Activated CD4-positive, alpha-beta T cell treated with anti-CD3 and anti-CD28 coated beads, Interleukin-2, amount 50 U/mL, for 16 hours (primary cell): ENCODE measurements around the gene MYH6.
"Not testable (repeated sequence)": the region's sequence is repeated elsewhere in the genome, so short reads cannot be mapped to it uniquely, and the experiment has no call there.

Source experiments
- DNase-seq: peaks from one replicate; pipeline ENCODE4 v3.0.0-alpha.2; 2020

The MYH6 gene

DNA sequence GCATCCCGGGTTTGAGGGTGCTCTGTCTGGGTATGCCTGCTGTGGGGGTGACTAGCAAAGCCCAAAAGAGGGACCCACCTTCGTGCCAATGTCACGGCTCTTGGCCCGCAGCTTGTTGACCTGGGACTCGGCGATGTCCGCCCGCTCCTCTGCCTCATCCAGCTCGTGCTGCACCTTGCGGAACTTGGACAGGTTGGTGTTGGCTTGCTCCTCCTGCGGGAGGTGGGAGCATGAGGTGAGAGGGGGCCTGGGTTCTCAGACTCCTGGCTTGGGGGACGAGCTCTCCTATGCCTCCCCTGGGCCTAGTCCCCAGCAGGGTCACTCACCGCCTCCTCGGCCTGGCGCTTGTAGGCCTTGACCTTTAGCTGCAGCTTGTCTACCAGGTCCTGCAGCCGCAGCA, 5.6 kb upstream of the MYH6 start:
- no peak for DNase-seq

DNA sequence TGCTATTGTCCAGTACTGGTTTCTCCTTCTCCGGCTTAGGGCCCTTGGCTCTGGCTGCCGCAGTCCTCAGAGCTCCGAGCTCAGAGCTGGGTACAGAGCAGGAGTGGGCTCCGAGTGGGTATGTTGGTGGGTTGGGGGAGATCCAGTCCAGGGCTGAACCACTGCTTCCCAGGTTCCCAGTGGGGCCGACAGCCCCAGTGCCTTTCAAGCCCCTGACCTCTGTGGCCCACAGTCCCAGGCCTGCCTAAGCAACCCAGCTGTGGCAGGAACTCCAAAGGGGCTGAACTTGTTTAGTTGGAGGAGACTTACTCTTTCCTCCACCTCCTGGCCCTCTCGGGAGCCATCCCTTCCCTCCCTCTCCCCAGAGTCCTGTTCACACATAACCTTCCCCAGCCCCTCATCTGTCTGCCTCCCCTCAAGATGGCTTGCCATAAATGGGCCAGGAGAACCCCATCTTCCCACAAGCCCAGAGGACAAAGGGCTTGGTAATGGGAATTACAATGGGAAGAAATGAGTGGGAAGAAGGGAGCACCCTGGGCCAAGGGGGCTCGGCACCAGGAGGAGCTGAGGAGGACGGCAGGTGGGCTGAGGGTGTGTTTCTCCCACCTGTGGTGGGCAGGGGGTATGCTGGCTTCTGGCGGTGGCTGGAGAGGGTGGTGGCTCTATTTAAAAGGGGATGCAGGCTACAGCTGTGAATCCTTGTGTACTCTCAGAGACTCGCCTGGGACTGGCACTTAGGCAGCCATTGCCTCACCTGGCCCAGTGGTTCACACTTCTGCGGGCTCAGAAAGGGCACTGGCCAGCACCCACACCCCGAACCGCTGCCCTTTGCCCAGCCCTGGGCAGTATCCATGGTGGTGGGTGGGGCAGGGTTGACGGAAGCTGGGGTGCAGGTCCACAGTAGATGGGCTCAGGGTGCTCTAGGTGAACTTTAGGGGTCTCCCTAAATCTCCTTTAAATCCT, 3.8 kb upstream of the MYH6 start:
- DNase-seq, result no peak

- DNase-seq, result no peak
Measured at GRCh38 chr14:23409966-23410635, 2.0 kb upstream of the MYH6 start.

- peak; percentile 11 for DNase-seq
Measured at GRCh38 chr14:23409475-23409874, 1.4 kb upstream of the MYH6 start.

DNA sequence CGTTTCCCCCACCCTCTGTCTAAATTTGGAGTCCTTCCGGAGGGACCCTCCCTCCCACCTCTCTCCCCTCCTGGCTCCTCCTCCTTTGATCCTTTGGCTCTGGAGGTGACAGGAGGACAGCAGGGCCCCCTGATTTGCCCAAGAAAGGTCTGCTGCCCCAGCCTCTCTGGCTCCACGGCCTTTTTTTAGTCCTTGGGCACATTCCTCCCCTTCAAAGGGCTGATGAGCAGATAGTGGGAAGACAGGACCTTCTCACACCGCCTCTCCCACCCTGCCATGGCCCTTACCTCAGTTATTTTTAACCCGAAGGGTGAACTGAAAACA, 196 bp upstream of the MYH6 start:
- no peak for DNase-seq

GRCh38 chr14:23406725-23407355, 1.2 kb downstream of the MYH6 start:
- no peak for DNase-seq

DNA sequence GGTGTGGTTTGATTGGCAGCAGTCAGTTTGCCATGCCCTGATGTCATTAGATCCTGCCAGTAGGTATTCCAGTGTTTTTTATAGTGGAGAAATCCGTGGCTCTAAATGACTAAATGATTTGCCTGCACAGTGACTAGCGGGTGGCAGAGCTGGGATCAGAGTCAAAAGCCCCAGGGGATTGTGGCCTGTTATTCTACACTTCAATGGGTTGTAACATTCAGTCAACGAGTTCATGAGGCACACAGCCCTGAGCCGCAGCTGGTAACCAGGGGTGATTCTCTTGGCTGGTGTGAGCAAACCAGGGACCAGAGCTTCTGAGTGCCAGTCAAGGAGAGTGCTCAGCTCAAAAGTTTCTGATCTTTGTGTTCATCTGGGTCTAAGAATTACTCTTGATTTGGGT, 1.8 kb downstream of the MYH6 start:
- no peak for DNase-seq

- no peak for DNase-seq
Measured at GRCh38 chr14:23405516-23406025, 2.5 kb downstream of the MYH6 start.

- no peak for DNase-seq
Measured at GRCh38 chr14:23405096-23405495, 3.0 kb downstream of the MYH6 start.

DNA sequence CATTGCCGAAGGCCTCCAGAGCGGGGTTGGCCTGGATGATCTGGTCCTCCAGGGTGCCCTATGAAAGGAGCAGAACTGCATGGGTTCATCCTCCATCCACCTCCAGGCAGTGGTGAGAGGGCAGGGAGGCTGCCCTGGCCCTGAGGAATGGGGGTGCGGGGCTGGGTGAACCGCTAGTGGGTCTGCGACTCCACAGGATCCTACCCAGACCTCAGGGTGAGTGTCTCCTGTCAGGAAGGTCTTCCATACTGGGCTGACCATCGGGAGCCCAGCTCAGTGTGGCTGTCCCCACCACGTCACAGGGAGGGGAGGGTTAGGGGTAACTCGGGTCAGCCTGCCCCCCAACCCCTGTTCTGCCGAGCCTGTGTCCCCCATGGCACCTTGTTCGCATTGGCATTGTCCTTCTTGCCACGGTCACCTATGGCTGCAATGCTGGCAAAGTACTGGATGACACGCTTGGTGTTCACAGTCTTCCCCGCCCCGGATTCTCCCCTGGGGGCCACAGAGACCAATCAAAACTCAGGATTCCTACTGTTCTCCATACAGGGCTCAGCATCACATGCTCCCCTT, 3.7 kb downstream of the MYH6 start:
- DNase-seq, result no peak

GRCh38 chr14:23403908-23404307, 4.2 kb downstream of the MYH6 start:
- DNase-seq, result no peak

- no peak for DNase-seq
Measured at GRCh38 chr14:23403139-23403438, 5.0 kb downstream of the MYH6 start.

DNA sequence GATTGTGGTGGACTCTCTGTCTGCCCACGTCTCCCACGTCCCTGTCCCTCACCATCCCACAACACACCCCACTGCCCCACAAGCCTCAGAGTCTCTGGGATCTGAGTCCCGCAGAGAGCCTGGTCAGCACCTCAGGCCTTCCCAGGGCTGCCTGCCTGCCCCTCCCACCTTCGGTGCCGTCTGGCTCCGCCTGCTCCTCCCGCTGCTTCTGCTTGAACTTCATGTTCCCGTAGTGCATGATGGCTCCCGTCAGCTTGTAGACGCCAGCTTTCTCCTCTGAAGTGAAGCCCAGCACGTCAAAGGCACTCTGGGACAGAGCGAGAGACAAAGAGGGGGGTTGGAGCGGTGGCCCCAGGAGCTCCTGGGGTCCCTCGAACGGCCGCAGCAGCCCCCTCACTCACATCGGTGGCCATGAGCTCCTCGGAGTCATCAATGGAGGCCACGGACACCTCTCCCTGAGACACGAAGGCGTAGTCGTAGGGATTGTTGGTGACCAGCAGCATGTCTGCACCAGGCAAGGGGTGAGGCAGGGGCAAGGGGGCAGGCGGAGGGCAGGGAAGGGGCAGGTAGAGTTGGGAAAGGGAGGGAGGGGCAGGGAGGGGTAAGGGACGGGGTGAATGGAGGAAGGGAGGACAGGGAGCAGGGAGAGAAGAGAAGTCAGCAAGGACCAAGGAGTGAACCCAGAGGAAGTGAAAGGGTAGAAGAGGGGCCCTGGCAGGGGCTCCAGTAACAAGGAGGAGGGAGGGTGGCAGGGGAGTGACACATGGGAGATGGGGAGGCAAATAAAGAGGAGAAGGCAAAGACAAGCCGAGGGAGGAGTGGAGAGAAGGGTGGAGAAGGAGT, 5.6 kb downstream of the MYH6 start:
- DNase-seq, result no peak

- no peak for DNase-seq
Measured at GRCh38 chr14:23401291-23401690, 6.8 kb downstream of the MYH6 start.

DNA sequence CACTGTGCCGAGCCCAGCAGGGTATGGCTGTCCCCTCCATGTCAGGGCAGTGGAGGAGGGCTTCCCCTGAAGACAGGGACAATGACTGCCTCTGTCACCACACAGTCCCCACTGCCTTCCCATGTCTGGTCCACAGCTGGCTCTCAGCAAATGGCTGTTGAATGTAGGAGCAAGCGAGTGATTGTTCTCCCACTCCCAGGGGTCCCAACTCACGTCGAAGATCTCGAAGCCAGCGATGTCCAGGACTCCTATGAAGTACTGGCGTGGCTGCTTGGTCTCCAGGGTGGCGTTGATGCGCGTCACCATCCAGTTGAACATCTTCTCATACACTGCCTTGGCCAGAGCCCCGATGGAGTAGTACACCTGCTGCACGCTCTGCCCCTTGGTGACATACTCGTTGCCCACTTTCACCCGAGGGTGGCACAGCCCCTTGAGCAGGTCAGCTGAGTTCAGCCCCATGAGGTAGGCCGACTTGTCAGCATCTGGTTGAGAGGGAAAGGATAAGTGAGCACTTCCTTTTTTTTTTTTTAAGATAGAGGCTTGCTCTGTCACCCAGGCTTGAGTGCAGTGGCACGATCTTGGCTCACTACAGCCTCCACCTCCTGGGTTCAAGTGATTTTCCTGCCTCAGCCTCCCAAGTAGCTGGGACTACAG, 7.5 kb downstream of the MYH6 start:
- not testable (repeated sequence) for DNase-seq

DNA sequence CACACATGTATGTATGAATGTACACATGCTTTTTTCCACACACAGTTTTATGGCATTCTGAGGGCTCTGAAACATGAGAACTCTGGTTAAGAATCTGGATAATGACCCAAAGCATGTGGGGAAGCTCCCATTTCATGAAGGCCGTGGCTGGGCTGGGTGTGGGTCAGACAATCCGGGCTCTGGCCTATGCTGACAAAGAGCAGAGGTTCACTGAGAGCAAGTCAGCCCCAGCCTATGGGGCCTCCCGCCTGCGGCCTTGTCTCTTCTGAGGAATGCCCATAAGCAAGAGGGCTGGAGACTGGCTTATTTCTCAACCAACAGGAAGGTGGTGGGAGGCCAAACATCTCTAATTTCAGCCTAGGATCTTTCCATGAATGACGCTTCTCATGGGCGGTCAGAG, 8.5 kb downstream of the MYH6 start:
- no peak for DNase-seq

GRCh38 chr14:23399136-23399535, 8.9 kb downstream of the MYH6 start:
- DNase-seq, result no peak

DNA sequence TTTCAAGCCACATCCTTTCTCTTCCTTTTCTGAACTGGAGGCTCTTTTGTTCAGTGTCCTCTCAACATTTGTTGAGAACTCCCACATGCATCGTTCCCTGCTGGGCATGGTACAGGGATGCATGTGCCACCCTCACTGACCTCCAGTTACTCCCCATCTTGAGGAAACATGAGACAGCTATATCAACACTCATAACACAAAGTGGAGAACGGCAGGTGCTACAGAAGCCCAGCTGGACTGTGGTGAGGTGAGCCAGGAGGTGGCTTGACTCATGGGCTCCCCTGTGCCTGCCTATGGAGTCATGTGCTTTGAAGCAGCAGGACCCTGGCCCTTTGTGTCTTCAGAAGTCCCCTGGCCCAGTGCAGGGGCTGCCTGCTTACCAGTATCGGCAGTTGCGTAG, 9.7 kb downstream of the MYH6 start:
- DNase-seq, result no peak

DNA sequence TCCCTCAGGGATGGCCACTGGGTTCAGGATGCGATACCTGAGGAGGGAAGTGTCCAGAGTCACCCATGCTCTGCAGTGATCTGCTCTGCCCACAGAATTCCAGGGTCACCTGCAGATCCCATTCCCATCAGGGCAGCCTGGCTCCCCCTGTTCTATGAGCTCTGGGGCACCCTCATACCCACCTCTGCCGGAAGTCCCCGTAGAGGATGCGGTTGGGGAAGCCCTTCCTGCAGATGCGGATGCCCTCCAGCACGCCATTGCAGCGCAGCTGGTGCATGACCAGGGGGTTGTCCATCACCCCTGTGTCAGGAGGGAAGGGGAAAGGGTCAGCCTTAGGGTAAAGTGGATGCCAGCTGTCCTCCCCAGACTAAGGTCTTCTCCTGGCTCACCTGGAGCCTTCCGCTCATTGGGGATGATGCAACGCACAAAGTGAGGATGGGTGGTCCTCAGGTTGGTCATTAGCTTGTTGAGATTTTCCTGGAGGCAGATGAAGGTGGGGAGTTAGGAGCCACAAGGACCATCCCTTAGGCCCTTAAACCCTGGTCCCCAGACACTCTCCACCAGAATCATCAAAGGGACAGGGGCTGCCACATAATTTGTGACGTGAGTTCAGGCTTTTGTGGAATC, 11.2 kb downstream of the MYH6 start:
- no peak for DNase-seq

- DNase-seq, result no peak
Measured at GRCh38 chr14:23396126-23396525, 11.9 kb downstream of the MYH6 start.

DNA sequence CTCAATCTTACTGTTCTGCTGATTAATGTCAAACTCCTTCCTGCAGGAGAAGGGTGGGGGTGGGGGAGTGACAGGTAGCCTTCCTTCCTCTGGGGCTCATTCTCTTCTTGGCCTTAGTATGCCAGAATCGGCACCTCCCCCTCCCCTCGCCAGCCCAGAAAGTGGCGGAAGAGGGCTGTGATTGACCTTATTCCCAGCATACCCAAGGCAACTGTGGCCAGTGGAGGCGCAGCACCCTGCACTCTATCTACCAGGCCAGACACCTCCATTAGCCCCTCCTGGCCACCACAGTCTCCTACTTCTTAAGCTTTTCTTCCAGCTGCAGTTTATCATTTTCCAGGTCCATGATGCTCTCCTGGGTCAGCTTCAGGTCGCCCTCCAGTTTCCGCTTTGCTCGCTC, 15.5 kb downstream of the MYH6 start:
- no peak for DNase-seq

GRCh38 chr14:23389871-23390270, 18.2 kb downstream of the MYH6 start:
- DNase-seq, result not testable (repeated sequence)
